NAMALWA (cell line): ENCODE results near the gene ZNF454.

Source experiments
- DNase-seq: peaks from one replicate; pipeline ENCODE4 v3.0.0-alpha.2; 2015; ENCODE audit warnings: low spot score

The ZNF454 gene

GRCh38 chr5:178993236-178993765, 52.3 kb downstream of the ZNF454 start:
- no peak for DNase-seq

- no peak for DNase-seq
Observed at GRCh38 chr5:178993955-178994579, 53.1 kb downstream of the ZNF454 start.

GRCh38 chr5:178994580-178995340, 53.8 kb downstream of the ZNF454 start, which contains the start of gene GRM6:
TSS of gene GRM6 (minus strand) at chr5:178995320. CDS start at chr5:178994944, 376 bp downstream.
- no peak for DNase-seq

- no peak for DNase-seq
Observed at GRCh38 chr5:178995341-178995690, 54.3 kb downstream of the ZNF454 start.

- DNase-seq = no peak
Observed at GRCh38 chr5:178996156-178996555, 55.2 kb downstream of the ZNF454 start.

- DNase-seq = no peak
Observed at GRCh38 chr5:178997191-178997590, 56.2 kb downstream of the ZNF454 start.

- DNase-seq = no peak
Observed at GRCh38 chr5:178998441-178998840, 57.4 kb downstream of the ZNF454 start.

- no peak for DNase-seq
Observed at GRCh38 chr5:179006564-179006963, 65.6 kb downstream of the ZNF454 start.

- DNase-seq = peak; percentile 21
Observed at GRCh38 chr5:179008667-179009066, 67.7 kb downstream of the ZNF454 start.
